Measurements from ENCODE around the gene YAE1.

GRCh38 chr7:39528849-39529248 lies 37.4 kb upstream of the YAE1 start:
- TF ChIP-seq YY1 (IDR thresholded peaks at IDR 0.05; ENCODE audit: insufficient read depth, insufficient read length) (no peak), ZNF274 (IDR thresholded peaks at IDR 0.05; ENCODE audit: low read depth, low read length) (no peak)
